Neural cell (in vitro differentiated cells): ENCODE measurements around the gene PRDM4. TPM values are rescaled to one million over a fixed set of nuclear protein-coding genes. Genes with fewer than 3 reads are reported as not detected.
A peak's percentile ranks its signal among the peaks of the same experiment; 100 is the strongest.

Experiments
- H2AFZ ChIP-seq: fragments of 200-600, 300-800 bp; sonication (generic), shearing (Covaris generic); 2 replicates; pipeline ENCODE4 v1.6.0; 2014; ENCODE audit warnings: low read depth, mild to moderate bottlenecking, antibody characterized with exemption, low read length, moderate library complexity
- H3F3A ChIP-seq: fragments of 200-600 bp; shearing (Covaris generic); 2 replicates; pipeline ENCODE4 v1.6.1; 2016; ENCODE audit warnings: mild to moderate bottlenecking, moderate library complexity, mixed read lengths, antibody characterized with exemption, low read length; ENCODE audit not compliant: insufficient read depth, poor library complexity, severe bottlenecking
- H3K27ac ChIP-seq: fragments of 200-600, 300-800 bp; sonication (generic), shearing (Covaris generic); 2 replicates; pipeline ENCODE4 v1.5.1; 2014; ENCODE audit warnings: mild to moderate bottlenecking, low read length, moderate library complexity
- H3K27me3 ChIP-seq: fragments of 300-800, 200-600 bp; sonication (generic), shearing (Covaris generic); 2 replicates; pipeline ENCODE4 v1.6.0; 2014; ENCODE audit warnings: mild to moderate bottlenecking, low read depth, low read length, moderate library complexity; ENCODE audit not compliant: insufficient read depth
- H3K36me3 ChIP-seq: fragments of 300-800, 200-600 bp; sonication (generic), shearing (Covaris generic); 2 replicates; pipeline ENCODE4 v1.5.1; 2014; ENCODE audit warnings: mild to moderate bottlenecking, antibody characterized with exemption, low read length, moderate library complexity; ENCODE audit not compliant: insufficient read depth
- H3K4me2 ChIP-seq: fragments of 300-800, 200-600 bp; sonication (generic), shearing (Covaris generic); 2 replicates; pipeline ENCODE4 v1.6.0; 2014; ENCODE audit warnings: mild to moderate bottlenecking, low read length
- H3K4me3 ChIP-seq: fragments of 300-800, 200-600 bp; sonication (generic), shearing (Covaris generic); 2 replicates; pipeline ENCODE4 v1.5.1; 2014; ENCODE audit warnings: mild to moderate bottlenecking, low read length, moderate library complexity
- H3K79me2 ChIP-seq: fragments of 200-600 bp; shearing (Covaris generic); replicated peaks from 2 replicates; pipeline ENCODE4 v1.6.0; 2014; ENCODE audit warnings: mild to moderate bottlenecking, low read length, moderate library complexity; ENCODE audit not compliant: insufficient read depth
- H3K9ac ChIP-seq: fragments of 300-800, 200-600 bp; sonication (generic), shearing (Covaris generic); 2 replicates; pipeline ENCODE4 v1.6.1; 2016; ENCODE audit warnings: mild to moderate bottlenecking, low read length, mixed read lengths
- H3K9me2 ChIP-seq: fragments of 200-600 bp; shearing (Covaris generic); 2 replicates; pipeline ENCODE4 v1.6.1; 2016; ENCODE audit warnings: mild to moderate bottlenecking, low read length, mixed read lengths; ENCODE audit not compliant: insufficient read depth
- H3K9me3 ChIP-seq: fragments of 200-600, 300-800 bp; sonication (generic), shearing (Covaris generic); 2 replicates; pipeline ENCODE4 v1.6.1; 2016; ENCODE audit warnings: mild to moderate bottlenecking, mixed run types, low read length, moderate library complexity, mixed read lengths
- H4K20me1 ChIP-seq: fragments of 200-600 bp; shearing (Covaris generic); 2 replicates; pipeline ENCODE4 v1.6.1; 2016; ENCODE audit warnings: mild to moderate bottlenecking, mixed run types; ENCODE audit not compliant: insufficient read depth
- CTCF ChIP-seq: fragments of 450-650 bp; IDR thresholded peaks from 2 replicates; pipeline ENCODE4 v1.5.1; 2014; ENCODE audit warnings: antibody characterized with exemption, mild to moderate bottlenecking, moderate library complexity; ENCODE audit not compliant: poor library complexity, severe bottlenecking
- EP300 ChIP-seq: fragments of 450-650 bp; conservative IDR thresholded peaks from 2 replicates; pipeline ENCODE4 v1.6.1; 2014; ENCODE audit warnings: antibody characterized with exemption, mild to moderate bottlenecking, moderate library complexity; ENCODE audit not compliant: poor library complexity, severe bottlenecking
- EZH2 ChIP-seq: fragments of 200-600, 300-800 bp; shearing (Covaris generic), sonication (generic); IDR thresholded peaks from 2 replicates; pipeline ENCODE4 v1.6.1; 2014; ENCODE audit warnings: antibody characterized with exemption, low read length, borderline replicate concordance, mild to moderate bottlenecking; ENCODE audit not compliant: insufficient read depth, poor library complexity, severe bottlenecking
- MXI1 ChIP-seq: fragments of 450-650 bp; conservative IDR thresholded peaks from 2 replicates; pipeline ENCODE4 v1.6.1; 2014; ENCODE audit warnings: antibody characterized with exemption, mild to moderate bottlenecking; ENCODE audit not compliant: poor library complexity, severe bottlenecking
- POLR2AphosphoS5 ChIP-seq: IDR thresholded peaks from 2 replicates; pipeline ENCODE4 v1.6.1; 2012
- RAD21 ChIP-seq: fragments of 450-650 bp; conservative IDR thresholded peaks from 2 replicates; pipeline ENCODE4 v1.6.1; 2014; ENCODE audit warnings: antibody characterized with exemption, mild to moderate bottlenecking, moderate library complexity
- REST ChIP-seq: IDR thresholded peaks from 2 replicates; pipeline ENCODE4 v1.6.1; 2012; ENCODE audit warnings: borderline replicate concordance
- SMC3 ChIP-seq: fragments of 450-650 bp; conservative IDR thresholded peaks from 2 replicates; pipeline ENCODE4 v1.6.1; 2014; ENCODE audit warnings: antibody characterized with exemption, mild to moderate bottlenecking, moderate library complexity; ENCODE audit not compliant: poor library complexity
- TAF1 ChIP-seq: IDR thresholded peaks from 2 replicates; pipeline ENCODE4 v1.6.1; 2012; ENCODE audit warnings: low read depth
- polyA plus RNA-seq: library from polyadenylated mRNA; depleted of rRNA; stranded (reverse); fragments of >200 nt; gene quantifications from 2 replicates; pipeline ENCODE4 v1.2.3, GENCODE V29; 2014

The PRDM4 gene
- polyA plus RNA-seq, 1 donor from 2014 or later = 46.0 TPM

GRCh38 chr12:107776171-107776570, 15.2 kb upstream of the PRDM4 start:
- H3K27me3 ChIP-seq = peaks cover 55% of the 10 kb centered on the region

GRCh38 chr12:107775093-107775721, 14.3 kb upstream of the PRDM4 start:
- peak overlapping the region; percentile 30 for H3K4me2 ChIP-seq
- H3F3A ChIP-seq = no peaks in the 10 kb centered on the region
- peak overlapping the region; percentile 75 for H3K4me3 ChIP-seq
- no peaks in the 10 kb centered on the region for H3K79me2 ChIP-seq
- H4K20me1 ChIP-seq = no peaks in the 10 kb centered on the region
- H3K9me3 ChIP-seq = no peaks in the 10 kb centered on the region
- no peak overlapping the region for H3K27ac ChIP-seq
- TF ChIP-seq REST = no peak
- TF ChIP-seq EP300 = no peak
- TF ChIP-seq TAF1 = no peak
- TF ChIP-seq POLR2AphosphoS5 = peak; percentile 26
- peak; percentile 55 for TF ChIP-seq SMC3
- TF ChIP-seq MXI1 = peak; percentile 47
- TF ChIP-seq EZH2 = no peak
- peak; percentile 71 for TF ChIP-seq CTCF
- peak; percentile 41 for TF ChIP-seq RAD21
- peak overlapping the region; percentile 44 for H3K9ac ChIP-seq
- peaks cover 55% of the 10 kb centered on the region for H3K27me3 ChIP-seq
- no peaks in the 10 kb centered on the region for H3K9me2 ChIP-seq
- H2AFZ ChIP-seq = no peak overlapping the region
- no peaks in the 10 kb centered on the region for H3K36me3 ChIP-seq

More at GRCh38 chr12:107776171-107776570, 15.2 kb upstream of the PRDM4 start:
- Histone ChIP-seq H2AFZ (no peak overlapping the region), H3K9me2 (no peaks in the 10 kb centered on the region), H3K27ac (no peak overlapping the region), H3F3A (no peaks in the 10 kb centered on the region), H3K36me3 (no peaks in the 10 kb centered on the region), H3K4me2 (no peak overlapping the region), H3K9me3 (no peaks in the 10 kb centered on the region), H3K4me3 (peak overlapping the region; percentile 75), H3K79me2 (no peaks in the 10 kb centered on the region), H3K9ac (no peak overlapping the region), H4K20me1 (no peaks in the 10 kb centered on the region)
- TF ChIP-seq EZH2 = no peak
